GM21526 (cell line): ENCODE results near the gene FGF18.
"Not testable (repeated sequence)": the region's sequence is repeated elsewhere in the genome, so short reads cannot be mapped to it uniquely, and the experiment has no call there.

Experiments
- ATAC-seq: cut with Tn5 transposase; IDR thresholded peaks from one replicate; pipeline ENCODE4 v1.9.1; 2021; ENCODE audit warnings: moderate library complexity; ENCODE audit not compliant: unreplicated experiment, low FRiP score

FGF18 gene

GRCh38 chr5:171488876-171489275 is 69.4 kb downstream of the FGF18 start:
- ATAC-seq: no peak

- ATAC-seq: no peak
These were observed 73.3 kb downstream of the FGF18 start for GRCh38 chr5:171492781-171493180.

GRCh38 chr5:171493646-171494393 is 74.4 kb downstream of the FGF18 start:
- ATAC-seq: no peak

GRCh38 chr5:171494452-171495121 is 75.1 kb downstream of the FGF18 start:
- no peak for ATAC-seq

- ATAC-seq: no peak
These were observed 75.8 kb downstream of the FGF18 start for GRCh38 chr5:171495122-171495700.

- no peak for ATAC-seq
These were observed 77.0 kb downstream of the FGF18 start for GRCh38 chr5:171496456-171496855.

GRCh38 chr5:171497494-171497893 is 78.0 kb downstream of the FGF18 start:
- ATAC-seq: not testable (repeated sequence)

- no peak for ATAC-seq
These were observed 78.7 kb downstream of the FGF18 start for GRCh38 chr5:171498166-171498565.

- ATAC-seq: no peak
These were observed 80.2 kb downstream of the FGF18 start for GRCh38 chr5:171499611-171500010.

- ATAC-seq: no peak
These were observed 86.1 kb downstream of the FGF18 start for GRCh38 chr5:171505473-171506043.

GRCh38 chr5:171506951-171507350 is 87.5 kb downstream of the FGF18 start:
- no peak for ATAC-seq
